Parathyroid adenoma (tissue), 2 donors: ENCODE measurements around the gene LIMCH1.
A peak's percentile ranks its signal among the peaks of the same experiment; 100 is the strongest.

Experiments used
- H2AFZ ChIP-seq: fragments of 300-600 bp; sonication (generic); one replicate; pipeline ENCODE4 v1.7.0; 2017; ENCODE audit warnings: antibody characterized with exemption, mild to moderate bottlenecking
- H3K27ac ChIP-seq: fragments of 300-600 bp; sonication (generic); one replicate; pipeline ENCODE4 v1.7.0; 2017
- H3K27me3 ChIP-seq: fragments of 300-600 bp; sonication (generic); one replicate; pipeline ENCODE4 v1.7.0; 2017; ENCODE audit warnings: low read length; ENCODE audit not compliant: control insufficient read depth, insufficient read depth
- H3K36me3 ChIP-seq: fragments of 300-600 bp; sonication (generic); one replicate; pipeline ENCODE4 v1.7.0; 2017; ENCODE audit warnings: low read length; ENCODE audit not compliant: control insufficient read depth, insufficient read depth
- H3K4me1 ChIP-seq: fragments of 300-600 bp; sonication (generic); one replicate; pipeline ENCODE4 v1.7.0; 2017; ENCODE audit warnings: control low read depth
- H3K4me2 ChIP-seq: fragments of 300-600 bp; sonication (generic); one replicate; pipeline ENCODE4 v1.7.0; 2017; ENCODE audit warnings: low read length
- H3K4me3 ChIP-seq: fragments of 300-600 bp; sonication (generic); one replicate; pipeline ENCODE4 v1.7.0; 2017; ENCODE audit warnings: low read depth, low read length
- H3K79me2 ChIP-seq: fragments of 300-600 bp; sonication (generic); one replicate; pipeline ENCODE4 v1.7.0; 2017; ENCODE audit warnings: control low read depth
- H3K9ac ChIP-seq: fragments of 300-600 bp; sonication (generic); one replicate; pipeline ENCODE4 v1.7.0; 2017; ENCODE audit warnings: mild to moderate bottlenecking
- H3K9me3 ChIP-seq: fragments of 300-600 bp; sonication (generic); one replicate; pipeline ENCODE4 v1.7.0; 2017; ENCODE audit warnings: low read length; ENCODE audit not compliant: control insufficient read depth
- CTCF ChIP-seq: fragments of 300-600 bp; sonication (generic); IDR thresholded peaks from one replicate; pipeline ENCODE4 v1.7.0; 2017; ENCODE audit warnings: antibody characterized with exemption, mild to moderate bottlenecking
- donor health status: primary hyperparathyroidism.

The LIMCH1 gene

GRCh38 chr4:41541687-41542094, 3.7 kb downstream of the LIMCH1 start:
- H3K27me3 ChIP-seq, result no peaks in the 10 kb centered on the region
- no peak overlapping the region for H3K9ac ChIP-seq
- H3K4me3 ChIP-seq, result no peak overlapping the region
- no peak overlapping the region for H3K27ac ChIP-seq
- no peaks in the 10 kb centered on the region for H3K9me3 ChIP-seq
- no peak for TF ChIP-seq CTCF
- H3K36me3 ChIP-seq, result no peaks in the 10 kb centered on the region
- no peak overlapping the region for H2AFZ ChIP-seq
- peaks cover 3% of the 10 kb centered on the region for H3K4me1 ChIP-seq
- no peak overlapping the region for H3K4me2 ChIP-seq
- H3K79me2 ChIP-seq, result no peaks in the 10 kb centered on the region

GRCh38 chr4:41542526-41543275, 4.7 kb downstream of the LIMCH1 start:
- Histone ChIP-seq H3K9me3 (no peaks in the 10 kb centered on the region), H2AFZ (no peak overlapping the region)

GRCh38 chr4:41545238-41545637, 7.3 kb downstream of the LIMCH1 start:
- H2AFZ ChIP-seq, result no peak overlapping the region

More at GRCh38 chr4:41542526-41543275, 4.7 kb downstream of the LIMCH1 start:
- no peak for TF ChIP-seq CTCF
- Histone ChIP-seq H3K79me2 (no peaks in the 10 kb centered on the region), H3K27me3 (no peaks in the 10 kb centered on the region), H3K4me2 (no peak overlapping the region), H3K36me3 (no peaks in the 10 kb centered on the region), H3K4me3 (no peak overlapping the region), H3K27ac (no peak overlapping the region), H3K4me1 (peaks cover 3% of the 10 kb centered on the region), H3K9ac (no peak overlapping the region)

GRCh38 chr4:41546638-41547037, 8.7 kb downstream of the LIMCH1 start:
- H3K4me3 ChIP-seq, result no peak overlapping the region
- no peaks in the 10 kb centered on the region for H3K36me3 ChIP-seq
- H3K9ac ChIP-seq, result no peak overlapping the region
- no peaks in the 10 kb centered on the region for H3K27me3 ChIP-seq
- no peak overlapping the region for H3K4me2 ChIP-seq
- H3K27ac ChIP-seq, result no peak overlapping the region
- no peaks in the 10 kb centered on the region for H3K9me3 ChIP-seq
- peaks cover 2% of the 10 kb centered on the region for H3K79me2 ChIP-seq
- no peak for TF ChIP-seq CTCF
- no peak overlapping the region for H2AFZ ChIP-seq
- peaks cover 3% of the 10 kb centered on the region for H3K4me1 ChIP-seq

More at GRCh38 chr4:41545238-41545637, 7.3 kb downstream of the LIMCH1 start:
- peaks cover 3% of the 10 kb centered on the region for H3K4me1 ChIP-seq
- no peak overlapping the region for H3K4me3 ChIP-seq
- H3K9me3 ChIP-seq, result no peaks in the 10 kb centered on the region
- H3K27ac ChIP-seq, result peak overlapping the region; percentile 59
- no peak for TF ChIP-seq CTCF
- H3K9ac ChIP-seq, result no peak overlapping the region
- peaks cover 2% of the 10 kb centered on the region for H3K79me2 ChIP-seq
- no peak overlapping the region for H3K4me2 ChIP-seq
- no peaks in the 10 kb centered on the region for H3K27me3 ChIP-seq
- H3K36me3 ChIP-seq, result no peaks in the 10 kb centered on the region

- peaks cover 2% of the 10 kb centered on the region for H3K79me2 ChIP-seq
- no peak overlapping the region for H3K9ac ChIP-seq
- no peaks in the 10 kb centered on the region for H3K27me3 ChIP-seq
- no peaks in the 10 kb centered on the region for H3K36me3 ChIP-seq
- no peak overlapping the region for H3K4me3 ChIP-seq
- H3K4me2 ChIP-seq, result no peak overlapping the region
- no peak overlapping the region for H3K27ac ChIP-seq
- no peak overlapping the region for H2AFZ ChIP-seq
- TF ChIP-seq CTCF, result no peak
- H3K9me3 ChIP-seq, result no peaks in the 10 kb centered on the region
- H3K4me1 ChIP-seq, result peaks cover 3% of the 10 kb centered on the region
Measured at GRCh38 chr4:41548305-41548880, 10.4 kb downstream of the LIMCH1 start.
